Muscle of back (tissue), 11 donors: ENCODE measurements around the gene INPP1. TPM values are rescaled to one million over a fixed set of nuclear protein-coding genes. Genes with fewer than 3 reads are reported as not detected.

Source experiments
- DNase-seq, 3 donors: peaks; one replicate each; pipeline versions ENCODE4 v3.0.0 to v3.0.0-alpha.2; 2013
- polyA plus RNA-seq, 10 donors: library from polyadenylated mRNA; unstranded; fragments of 120-200 nt; gene quantifications; one replicate each; pipeline ENCODE4 v1.2.1, GENCODE V29; 2013; ENCODE audit not compliant: insufficient read length in 10 of 10

Gene INPP1
- polyA plus RNA-seq, 10 donors = 13.3 to 24.8 (median 18.0) TPM

DNA sequence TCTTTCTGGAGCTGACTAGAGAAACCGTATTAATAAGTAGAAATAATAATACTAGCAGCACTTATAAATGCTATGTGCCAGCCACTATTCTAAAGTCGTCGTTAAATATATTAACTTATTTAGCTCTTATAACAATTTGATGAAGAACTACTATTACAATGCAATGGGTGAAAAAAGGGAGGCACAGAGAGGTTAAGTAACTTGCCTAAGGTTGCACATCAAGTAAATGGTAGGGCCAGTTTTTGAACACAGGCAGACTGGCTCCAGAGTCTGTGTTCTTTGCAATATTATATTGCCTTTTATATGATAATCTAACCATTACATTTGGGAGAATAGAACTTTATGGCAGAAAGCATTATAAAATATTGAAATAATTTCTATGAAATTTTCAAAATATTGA lies 17.6 kb downstream of the INPP1 start:
- no peak for DNase-seq

DNA sequence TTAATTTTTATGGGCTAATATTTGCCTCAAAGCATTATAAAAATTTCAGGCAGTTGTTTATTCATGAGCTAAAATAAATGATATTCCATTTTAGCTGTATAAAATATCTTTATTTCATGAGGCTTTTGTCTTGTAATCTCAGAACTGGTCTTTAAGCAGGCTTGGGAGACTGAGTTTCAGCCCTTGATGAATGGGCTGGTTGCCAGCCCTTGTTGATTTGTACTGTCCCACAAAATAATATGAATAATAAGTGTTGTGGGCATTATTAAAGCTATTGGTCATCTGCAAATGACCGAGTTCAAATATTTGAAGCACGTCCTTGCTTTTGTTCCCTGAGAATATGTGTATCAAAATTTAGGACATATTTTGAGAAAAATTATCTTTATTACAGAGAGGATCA lies 18.2 kb downstream of the INPP1 start:
- DNase-seq = no peak

DNA sequence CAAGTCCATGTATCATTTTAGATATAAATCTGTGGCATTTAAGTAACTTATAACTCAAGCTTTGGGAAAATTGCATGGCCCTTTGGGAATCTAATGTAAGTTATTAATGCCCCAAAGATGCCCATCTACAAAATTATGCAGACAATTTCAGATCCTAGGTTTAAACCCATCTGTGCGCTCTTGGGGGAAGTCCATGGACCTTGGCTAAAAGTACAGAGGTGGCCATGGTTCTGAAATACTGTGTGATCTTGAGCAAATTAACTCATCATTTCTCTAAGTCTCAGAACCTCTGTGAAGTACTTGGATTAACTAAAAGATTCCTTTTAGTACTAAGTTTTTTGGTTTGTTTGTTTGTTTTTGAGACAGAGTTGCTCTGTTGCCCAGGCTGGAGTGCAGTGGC lies 19.5 kb downstream of the INPP1 start:
- DNase-seq = no peak

DNA sequence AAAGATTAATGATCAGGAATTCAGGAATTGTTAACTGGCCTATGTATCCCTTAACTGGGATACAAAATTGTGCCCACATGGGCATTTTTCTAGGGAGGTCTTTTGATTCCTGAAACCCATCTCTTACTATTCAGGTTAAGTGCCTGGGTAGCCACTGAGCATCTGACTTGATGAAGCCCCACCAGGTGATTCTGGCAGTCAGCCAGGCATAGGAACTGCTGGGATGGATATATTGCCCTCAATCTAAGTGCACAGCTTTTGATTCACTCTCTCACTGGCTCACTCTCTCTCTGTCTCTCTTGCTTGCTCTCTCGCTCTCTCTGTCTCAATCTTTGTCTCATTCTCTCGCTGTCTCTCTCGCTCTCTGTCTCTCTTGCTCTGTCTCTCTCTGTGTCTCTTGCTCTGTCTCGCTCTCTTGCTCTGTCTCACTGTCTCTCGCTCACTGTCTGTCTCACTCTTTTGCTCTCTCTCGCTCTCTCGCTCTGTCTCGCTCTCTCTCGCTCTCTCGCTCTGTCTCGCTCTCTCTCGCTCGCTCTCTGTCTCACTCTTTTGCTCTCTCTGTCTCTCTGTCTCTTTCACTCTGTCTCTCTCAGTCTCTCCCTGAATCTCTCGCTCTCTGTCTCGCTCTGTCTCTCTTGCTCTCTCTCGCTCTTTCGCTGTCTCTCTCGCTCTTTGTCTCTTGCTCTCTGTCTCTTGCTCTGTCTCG lies 22.3 kb downstream of the INPP1 start:
- no peak for DNase-seq

DNA sequence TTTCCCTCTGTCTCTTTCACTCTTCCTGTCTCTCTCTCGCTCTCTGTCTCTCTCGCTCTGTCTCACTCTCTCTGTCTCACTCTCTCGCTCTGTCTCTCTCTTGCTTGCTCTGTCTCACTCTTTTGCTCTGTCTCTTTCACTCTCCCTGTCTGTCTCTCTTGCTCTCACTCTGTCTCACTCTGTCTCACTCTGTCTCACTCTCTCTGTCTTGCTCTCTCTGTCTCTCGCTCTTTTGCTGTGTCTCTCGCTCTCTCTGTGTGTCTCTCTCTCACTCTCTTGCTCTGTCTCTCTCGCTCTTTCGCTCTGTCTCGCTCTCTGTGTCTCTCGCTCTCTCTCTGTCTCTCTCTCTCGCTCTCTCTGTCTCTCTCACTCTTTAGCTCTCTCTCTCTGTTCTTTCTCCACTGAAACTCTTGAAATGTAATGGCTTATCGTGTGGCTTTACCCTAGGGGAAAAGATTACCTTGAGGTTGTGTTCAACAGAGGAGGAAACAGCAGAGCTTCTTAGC lies 22.9 kb downstream of the INPP1 start:
- DNase-seq = no peak

DNA sequence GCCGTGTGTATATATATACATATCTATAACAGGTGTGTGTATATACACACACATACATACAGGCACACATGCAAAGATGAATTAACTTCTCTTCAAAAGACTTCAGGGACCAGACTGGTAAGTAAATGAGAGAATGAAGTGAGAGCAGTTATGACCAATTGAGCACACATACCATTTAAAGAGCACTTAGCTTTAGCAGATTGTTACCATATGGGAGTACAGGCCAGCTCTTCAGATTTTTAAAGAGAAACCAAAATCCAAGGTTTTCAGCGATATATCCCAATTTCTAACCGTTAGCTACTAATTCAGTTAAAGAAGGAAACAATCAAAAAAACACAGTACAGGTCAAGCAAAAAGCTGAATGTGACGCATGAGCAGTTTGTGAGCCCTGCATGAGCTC lies 23.7 kb downstream of the INPP1 start:
- DNase-seq = no peak

DNA sequence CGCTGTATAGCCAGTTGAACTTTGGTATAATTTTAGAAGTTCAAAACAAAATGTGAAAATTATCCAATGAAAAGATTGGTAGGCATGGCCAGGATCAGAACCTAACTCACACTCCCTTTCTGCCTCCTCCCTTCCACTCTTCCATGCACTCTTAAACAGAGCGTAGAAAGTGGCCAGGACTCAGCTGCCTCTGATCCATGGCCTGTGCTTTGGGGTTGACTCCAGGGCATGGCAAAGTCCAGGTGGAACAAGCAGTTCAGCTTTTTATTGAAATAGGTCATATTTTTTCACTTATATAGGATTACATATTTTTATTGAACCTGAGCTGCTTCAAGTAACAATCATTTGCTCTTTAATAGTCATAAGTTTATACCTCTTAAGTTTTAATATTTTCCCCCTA lies 26.2 kb downstream of the INPP1 start:
- no peak for DNase-seq

DNA sequence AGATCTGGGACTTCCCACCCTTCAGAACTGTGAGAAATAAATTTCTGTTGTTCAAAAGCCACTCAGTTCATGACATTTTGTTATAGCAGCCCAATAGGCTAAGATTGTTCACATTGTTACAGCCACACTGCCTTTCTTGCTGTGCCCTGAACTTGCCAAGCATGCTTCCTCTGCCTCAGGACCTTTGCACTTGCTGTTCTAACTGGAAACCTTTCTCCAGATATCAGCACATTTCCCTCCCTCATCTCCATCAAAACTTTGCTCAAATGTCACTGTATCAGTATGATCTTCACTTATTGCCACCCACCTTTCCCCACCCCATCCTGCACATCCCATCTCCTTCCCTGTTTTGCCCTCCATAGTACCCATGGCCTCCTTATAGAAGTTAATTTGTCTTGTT lies 32.7 kb downstream of the INPP1 start:
- no peak for DNase-seq

DNA sequence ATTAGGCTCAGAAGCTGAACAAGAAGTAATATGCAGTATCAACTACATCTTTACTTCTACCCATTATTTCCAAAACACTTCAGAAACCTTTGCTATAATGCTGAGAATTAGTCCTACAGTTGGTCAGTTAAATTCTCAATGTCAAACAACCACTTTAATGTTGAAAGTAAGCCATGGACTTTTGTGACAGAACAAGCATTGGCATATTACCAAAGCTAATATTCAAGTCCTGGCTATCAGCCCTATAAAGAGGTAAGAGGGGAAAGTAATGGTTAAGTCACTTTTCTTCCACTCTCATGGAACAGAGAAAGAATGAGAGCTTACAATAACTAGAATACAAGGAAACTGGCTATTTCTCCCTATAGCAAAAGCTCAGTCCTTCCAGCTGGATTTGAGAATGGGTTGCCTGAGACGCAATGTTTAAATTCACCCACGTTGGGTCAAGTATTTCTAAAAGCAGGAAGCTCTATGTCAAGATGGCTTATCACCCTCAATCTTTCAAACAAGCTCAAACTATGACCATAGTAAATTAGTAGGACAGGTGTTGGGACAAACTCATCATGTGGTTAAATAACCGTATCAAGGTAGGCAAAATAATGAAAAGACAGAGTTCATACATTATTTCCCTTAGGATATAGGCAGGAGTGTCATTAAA lies 33.3 kb downstream of the INPP1 start:
- no peak for DNase-seq

DNA sequence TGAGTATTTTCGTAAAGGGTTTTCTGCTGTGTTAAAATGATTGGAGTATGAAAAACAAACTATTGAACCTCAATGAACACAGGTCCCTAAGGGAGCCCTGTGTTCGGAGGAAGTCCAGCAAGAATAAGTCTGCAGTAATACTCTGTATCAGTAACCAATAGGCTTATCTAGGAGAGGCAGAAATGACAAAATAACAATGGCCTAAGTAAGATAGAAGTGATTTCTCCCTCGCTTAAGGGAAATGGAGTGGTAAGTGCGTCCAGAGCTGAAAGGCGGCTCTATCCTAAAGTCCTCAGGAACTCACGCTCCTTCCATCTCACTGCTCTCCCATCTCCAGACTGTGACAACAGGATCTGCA lies 35.5 kb downstream of the INPP1 start:
- DNase-seq = no peak

DNA sequence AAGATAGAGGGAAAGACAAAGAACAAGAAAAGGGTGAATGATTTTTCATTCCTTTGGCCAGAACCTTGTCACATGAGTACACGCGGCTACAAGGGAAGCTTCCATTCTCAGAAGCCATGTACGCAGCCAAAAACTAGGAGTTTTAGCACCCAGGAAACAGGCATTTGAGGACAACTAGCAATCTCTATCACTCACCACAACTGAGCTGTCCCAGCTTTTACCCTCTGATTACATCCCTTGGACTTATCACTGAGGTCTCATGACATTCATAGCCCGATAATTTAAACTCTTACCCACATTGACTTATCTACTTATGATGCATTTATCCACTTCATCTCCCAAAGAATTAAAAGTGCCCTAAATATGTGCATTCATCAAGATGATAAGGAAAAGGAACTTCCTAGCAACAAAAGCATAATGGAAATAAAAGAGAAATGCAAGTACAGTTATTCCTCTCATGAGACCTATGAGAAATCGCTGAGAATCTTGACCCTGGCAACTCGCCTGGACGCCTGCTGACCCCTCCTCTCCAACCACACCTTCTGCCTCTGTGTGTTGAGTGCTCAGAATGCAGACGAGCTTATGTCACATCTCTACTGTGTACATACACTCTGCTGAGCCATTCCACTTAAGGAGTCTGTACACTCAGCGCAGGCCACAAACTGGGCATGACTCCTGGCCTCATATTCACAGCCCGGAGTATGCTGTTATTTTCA lies 36.0 kb downstream of the INPP1 start:
- DNase-seq = peak; percentile 47 to 84 (median 68)

DNA sequence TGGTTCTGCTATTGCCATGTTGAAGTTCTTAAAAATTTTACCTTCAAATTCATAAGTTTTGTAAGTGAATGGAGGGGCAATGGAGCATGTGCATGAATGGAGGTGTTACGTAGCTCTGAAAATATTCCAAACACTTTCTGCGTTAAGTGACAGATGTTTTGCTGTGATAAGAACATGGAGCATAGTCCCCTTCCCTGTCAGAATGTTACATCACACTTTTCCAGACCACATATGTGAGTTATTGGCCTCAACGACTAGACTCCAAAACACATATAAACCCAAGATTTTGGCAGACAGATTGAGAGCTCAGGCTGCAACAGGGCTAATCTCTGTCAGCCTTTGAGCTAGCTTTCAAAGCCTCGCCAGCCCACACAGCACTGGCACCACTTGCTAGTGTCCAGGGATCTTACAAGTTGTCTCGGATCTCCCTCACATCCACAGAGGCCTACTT lies 37.6 kb downstream of the INPP1 start:
- no peak for DNase-seq

DNA sequence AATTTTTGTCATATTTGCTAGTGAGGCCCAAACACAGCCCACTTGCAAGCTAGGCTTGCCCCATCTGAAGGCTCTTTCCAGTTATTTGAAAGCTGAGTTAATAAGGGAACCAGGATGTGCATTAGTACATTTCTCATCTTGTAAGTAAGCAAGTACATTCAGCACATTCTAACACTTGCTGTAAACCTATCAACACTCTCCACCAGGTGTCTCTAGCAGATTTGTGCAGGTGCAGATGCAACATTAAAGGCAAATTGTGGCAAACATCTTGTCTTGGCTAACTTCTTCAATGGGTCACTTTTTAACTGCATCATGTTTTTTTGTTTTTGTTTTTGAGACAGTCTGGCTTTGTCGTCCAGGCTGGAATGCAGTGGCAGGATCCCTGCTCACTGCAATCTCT lies 39.5 kb downstream of the INPP1 start:
- DNase-seq = peak in 2 of 3 donors; percentile 29 to 51

DNA sequence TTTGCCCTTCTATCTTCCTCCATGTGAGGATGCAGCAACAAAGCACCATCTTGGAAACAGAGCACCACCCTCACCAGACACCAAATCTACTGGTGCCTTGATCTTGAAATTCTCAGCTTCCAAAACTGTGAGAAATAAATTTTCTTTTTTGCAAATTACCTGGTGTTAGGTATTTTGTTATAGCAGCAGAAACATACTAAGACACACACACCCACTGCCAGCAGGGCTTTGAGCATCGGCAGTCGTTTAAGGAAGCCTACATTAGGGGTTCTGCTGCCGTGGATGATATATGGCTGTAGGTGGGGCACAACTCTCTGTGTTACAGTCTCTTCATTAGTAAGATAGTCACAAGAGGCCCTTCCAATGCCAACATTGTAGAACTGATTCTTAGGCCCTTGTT lies 44.0 kb downstream of the INPP1 start:
- no peak for DNase-seq

DNA sequence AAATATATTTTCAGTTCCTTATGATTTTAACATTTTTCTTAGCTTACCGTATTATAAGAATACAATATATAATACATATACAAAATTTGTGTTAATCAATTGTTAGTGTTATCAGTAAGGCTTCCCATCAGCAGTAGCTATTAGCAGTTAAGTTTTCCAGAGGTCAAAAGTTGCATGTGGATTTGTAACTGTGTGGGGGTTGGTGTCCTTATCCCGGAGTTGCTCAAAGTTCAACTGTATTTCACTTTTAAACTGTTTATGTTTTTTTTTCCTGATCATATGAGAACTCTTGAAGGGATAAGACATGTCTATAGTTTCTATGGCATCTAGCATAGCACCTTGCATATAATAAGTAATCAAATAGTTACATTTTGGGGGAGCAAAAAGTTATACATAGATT lies 52.9 kb downstream of the INPP1 start:
- DNase-seq = no peak

DNA sequence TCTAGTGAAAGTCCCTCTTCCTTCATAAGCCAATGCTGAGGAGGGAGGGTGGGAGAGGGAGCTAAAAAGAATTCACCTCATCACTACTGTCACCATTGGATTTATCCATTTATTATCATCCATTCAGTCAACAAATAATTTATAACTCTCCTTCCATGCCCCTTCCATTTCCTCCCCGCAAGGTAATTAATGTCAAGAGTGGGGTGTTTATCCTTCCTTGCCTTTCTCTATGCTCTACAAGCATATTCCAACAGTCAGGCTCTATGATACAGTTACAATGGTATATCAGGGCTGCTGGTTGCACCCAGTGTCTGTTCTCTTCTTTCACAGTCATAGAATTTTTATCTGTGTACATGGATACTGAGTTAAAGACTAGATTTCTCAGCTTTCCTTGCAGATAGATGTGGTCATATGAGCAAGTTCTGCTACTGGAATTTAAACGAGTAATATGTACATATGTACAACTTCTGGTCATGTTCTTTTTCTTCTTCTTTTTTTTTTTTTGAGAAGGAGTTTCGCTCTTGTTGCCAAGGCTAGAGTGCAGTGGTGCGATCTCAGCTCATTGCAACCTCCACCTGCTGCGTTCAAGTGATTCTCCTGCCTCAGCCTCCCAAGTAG lies 59.7 kb downstream of the INPP1 start:
- no peak for DNase-seq

DNA sequence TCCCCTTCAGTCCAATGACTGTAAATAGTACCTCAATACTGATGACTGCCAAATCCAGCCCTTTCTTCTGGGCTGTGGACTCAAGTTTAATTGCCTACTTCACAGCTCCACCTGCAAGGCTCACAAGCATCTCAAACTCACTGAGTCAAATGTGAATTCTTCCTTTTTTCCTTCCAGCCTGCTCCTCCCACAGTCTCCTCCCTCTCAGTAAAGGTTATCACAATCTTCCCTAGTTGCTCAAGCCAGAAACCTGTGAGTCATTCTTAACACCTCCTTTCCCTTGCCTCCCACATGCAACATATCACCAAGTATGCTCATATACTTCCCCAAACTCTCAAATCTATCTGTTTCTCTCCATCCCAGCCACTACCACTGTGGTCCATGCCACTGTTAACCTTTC lies 61.1 kb downstream of the INPP1 start:
- no peak for DNase-seq

DNA sequence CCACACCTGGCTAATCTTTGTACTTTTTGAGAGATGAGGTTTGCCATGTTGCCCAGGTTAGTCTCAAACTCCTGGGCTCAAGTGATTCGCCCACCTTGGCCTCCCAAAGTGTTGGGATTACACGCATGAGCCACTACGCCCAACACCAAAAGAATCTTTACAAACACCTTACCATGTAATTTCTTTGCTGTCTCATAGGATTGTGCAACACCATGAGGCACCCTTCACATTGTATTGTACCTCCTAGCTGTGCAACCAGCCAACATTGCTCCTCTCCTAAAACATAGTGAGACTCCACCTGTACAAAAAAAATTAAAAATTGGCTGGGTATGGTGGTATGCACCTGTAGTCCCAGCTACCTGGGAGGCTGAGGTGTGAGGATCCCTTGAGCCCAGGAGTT lies 61.7 kb downstream of the INPP1 start:
- no peak for DNase-seq

DNA sequence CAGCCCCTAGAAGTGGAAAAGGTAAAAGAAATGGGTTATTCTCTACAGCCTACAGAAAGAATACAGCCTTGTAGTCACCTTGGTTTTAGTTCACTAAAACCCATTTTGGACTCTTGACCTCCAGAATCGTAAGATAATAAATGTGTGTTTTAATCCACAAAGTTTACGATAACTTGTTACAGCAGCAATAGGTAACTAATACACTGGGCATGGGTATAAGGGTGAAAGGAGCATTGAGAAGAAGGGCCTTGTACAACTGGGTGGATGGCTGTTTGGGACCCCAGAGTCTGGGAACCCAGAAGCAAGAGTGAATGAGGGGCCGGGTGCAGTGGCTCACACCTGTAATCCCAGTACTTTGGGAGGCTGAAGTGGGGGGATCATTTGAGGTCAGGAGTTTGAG lies 62.6 kb downstream of the INPP1 start:
- DNase-seq = no peak

DNA sequence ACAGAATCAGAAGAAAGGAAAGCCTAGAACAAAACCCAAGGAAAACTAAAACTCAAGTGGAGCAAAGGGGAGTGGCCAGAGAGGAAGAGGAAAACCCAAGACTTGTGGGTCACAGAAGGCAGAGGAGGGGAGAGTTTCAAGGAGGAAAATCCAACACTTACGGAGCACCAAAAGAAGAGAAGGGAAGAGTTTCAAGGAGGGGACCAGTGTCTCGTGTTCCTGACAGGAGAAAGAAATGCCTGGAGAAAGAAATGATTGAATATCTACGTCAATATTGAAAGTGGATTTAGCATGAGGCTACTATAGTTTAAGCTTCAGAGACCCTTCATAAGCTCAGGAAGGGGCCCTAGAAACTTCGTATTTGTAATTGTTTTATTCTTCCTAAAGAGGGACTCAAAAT lies 63.4 kb downstream of the INPP1 start:
- DNase-seq = no peak

DNA sequence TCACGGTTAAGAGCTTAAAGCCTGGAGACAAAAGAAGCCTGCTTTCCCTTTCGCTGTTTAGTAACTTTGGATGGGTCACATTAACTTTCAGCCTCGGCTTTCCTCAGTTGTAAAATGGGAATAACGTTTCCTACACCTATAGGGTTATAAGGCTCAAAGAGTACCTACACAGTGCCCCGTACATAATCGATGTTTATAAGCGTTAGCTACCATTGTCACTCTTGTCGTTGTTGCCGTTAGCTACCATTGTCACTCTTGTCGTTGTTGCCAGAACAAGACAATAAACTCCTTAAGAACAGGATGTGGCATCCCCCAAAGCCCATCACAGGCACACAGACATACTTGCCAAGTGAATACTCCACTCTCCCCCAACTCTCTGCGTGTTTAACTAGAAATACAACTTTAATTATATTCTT lies 63.9 kb downstream of the INPP1 start:
- peak in 2 of 3 donors; percentile 19 to 51 for DNase-seq
